Measurements from ENCODE around the gene MTRR.
A peak's percentile ranks its signal among the peaks of the same experiment; 100 is the strongest.

MTRR gene

GRCh38 chr5:7868773-7869473, at the start of gene MTRR, which contains the start of gene FASTKD3:
Gene MTRR, plus strand, starts transcription at chr5:7869148. Its CDS starts 1,647 bp downstream, at chr5:7870795.
Gene FASTKD3, minus strand, starts transcription at chr5:7869031. Its CDS starts 948 bp downstream, at chr5:7868083.
- H3K27me3 ChIP-seq (ENCODE audit: insufficient read depth, low read length), result no peaks in the 10 kb centered on the region
- H3K9me3 ChIP-seq (ENCODE audit: low read length), result no peaks in the 10 kb centered on the region
- H3K4me1 ChIP-seq (ENCODE audit: insufficient read depth, low read length), result peaks cover 27% of the 10 kb centered on the region
- peak within 1 kb of the TSS; percentile 94 for H3K4me3 ChIP-seq (ENCODE audit: low read length)
- H2AFZ ChIP-seq (ENCODE audit: low read depth, low read length), result peak within 1 kb of the TSS; percentile 94
- H3K36me3 ChIP-seq (ENCODE audit: insufficient read depth, low read length), result peaks cover 32% of the 10 kb centered on the region

GRCh38 chr5:7822449-7822848, 46.5 kb upstream of the MTRR start:
- H3K27me3 ChIP-seq (ENCODE audit: insufficient read depth, low read length), result no peaks in the 10 kb centered on the region
- H3K4me1 ChIP-seq (ENCODE audit: insufficient read depth, low read length), result no peaks in the 10 kb centered on the region
- no peak overlapping the region for H3K4me3 ChIP-seq (ENCODE audit: low read length)
- H2AFZ ChIP-seq (ENCODE audit: low read depth, low read length), result no peak overlapping the region
- H3K36me3 ChIP-seq (ENCODE audit: insufficient read depth, low read length), result peaks cover 2% of the 10 kb centered on the region
- H3K9me3 ChIP-seq (ENCODE audit: low read length), result no peaks in the 10 kb centered on the region

DNA sequence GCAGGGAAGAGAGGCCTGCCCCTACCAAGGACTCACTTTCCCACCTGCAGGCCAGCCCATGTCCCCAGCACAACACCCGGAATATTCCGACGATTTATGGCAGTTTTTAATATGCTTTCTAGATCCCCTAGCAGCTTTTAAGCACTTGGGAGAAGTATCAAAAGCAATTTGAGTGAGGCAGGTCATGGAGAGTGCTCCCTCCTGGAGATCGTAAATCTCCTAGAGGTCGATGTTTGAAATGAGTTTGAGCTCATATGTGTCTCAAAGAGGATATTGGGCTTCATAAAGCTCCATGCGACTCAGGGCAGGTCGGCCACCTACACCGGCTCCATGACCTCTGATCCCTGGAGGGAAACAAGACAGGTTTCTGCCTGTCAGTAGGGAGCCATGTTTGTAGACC, 45.4 kb upstream of the MTRR start:
- Histone ChIP-seq H3K27me3 (ENCODE audit: insufficient read depth, low read length) (no peaks in the 10 kb centered on the region), H3K36me3 (ENCODE audit: insufficient read depth, low read length) (peaks cover 2% of the 10 kb centered on the region), H3K4me3 (ENCODE audit: low read length) (no peak overlapping the region), H3K9me3 (ENCODE audit: low read length) (no peaks in the 10 kb centered on the region), H2AFZ (ENCODE audit: low read depth, low read length) (no peak overlapping the region), H3K4me1 (ENCODE audit: insufficient read depth, low read length) (no peaks in the 10 kb centered on the region)

- no peak overlapping the region for H2AFZ ChIP-seq (ENCODE audit: low read depth, low read length)
- no peak overlapping the region for H3K4me3 ChIP-seq (ENCODE audit: low read length)
Measured at GRCh38 chr5:7824995-7825394, 44.0 kb upstream of the MTRR start.

DNA sequence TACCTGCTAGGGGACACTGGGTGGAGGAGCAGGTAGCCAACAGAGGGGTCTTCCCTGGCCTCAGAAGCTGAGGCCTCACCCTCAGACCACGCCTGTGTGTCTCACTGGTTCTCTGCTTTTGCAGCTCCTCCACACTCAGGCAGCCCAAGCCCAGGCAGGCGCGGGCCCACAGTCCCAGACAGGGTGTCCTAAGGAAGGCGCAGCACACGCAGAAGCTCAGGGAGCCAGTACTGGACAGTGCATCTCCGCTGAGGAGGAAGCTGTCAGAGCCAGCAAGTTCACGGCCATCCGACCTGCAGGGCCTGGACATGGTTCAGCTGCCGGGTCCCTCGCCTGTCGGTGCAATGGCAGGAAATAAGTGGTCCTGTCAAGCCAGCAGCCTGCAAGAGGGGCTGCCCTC, 43.3 kb upstream of the MTRR start:
- Histone ChIP-seq H3K4me3 (ENCODE audit: low read length) (no peak overlapping the region), H2AFZ (ENCODE audit: low read depth, low read length) (no peak overlapping the region), H3K4me1 (ENCODE audit: insufficient read depth, low read length) (no peaks in the 10 kb centered on the region), H3K36me3 (ENCODE audit: insufficient read depth, low read length) (peaks cover 2% of the 10 kb centered on the region), H3K27me3 (ENCODE audit: insufficient read depth, low read length) (no peaks in the 10 kb centered on the region), H3K9me3 (ENCODE audit: low read length) (no peaks in the 10 kb centered on the region)

More at GRCh38 chr5:7824995-7825394, 44.0 kb upstream of the MTRR start:
- Histone ChIP-seq H3K9me3 (ENCODE audit: low read length) (no peaks in the 10 kb centered on the region), H3K27me3 (ENCODE audit: insufficient read depth, low read length) (no peaks in the 10 kb centered on the region), H3K36me3 (ENCODE audit: insufficient read depth, low read length) (peaks cover 2% of the 10 kb centered on the region), H3K4me1 (ENCODE audit: insufficient read depth, low read length) (no peaks in the 10 kb centered on the region)

- H3K36me3 ChIP-seq (ENCODE audit: insufficient read depth, low read length), result no peaks in the 10 kb centered on the region
- H3K9me3 ChIP-seq (ENCODE audit: low read length), result no peaks in the 10 kb centered on the region
- H3K4me3 ChIP-seq (ENCODE audit: low read length), result no peak overlapping the region
- no peaks in the 10 kb centered on the region for H3K4me1 ChIP-seq (ENCODE audit: insufficient read depth, low read length)
- no peaks in the 10 kb centered on the region for H3K27me3 ChIP-seq (ENCODE audit: insufficient read depth, low read length)
- H2AFZ ChIP-seq (ENCODE audit: low read depth, low read length), result no peak overlapping the region
Measured at GRCh38 chr5:7827610-7828009, 41.3 kb upstream of the MTRR start.

GRCh38 chr5:7828269-7828668, 40.7 kb upstream of the MTRR start:
- no peak overlapping the region for H2AFZ ChIP-seq (ENCODE audit: low read depth, low read length)
- H3K9me3 ChIP-seq (ENCODE audit: low read length), result no peaks in the 10 kb centered on the region
- H3K4me3 ChIP-seq (ENCODE audit: low read length), result no peak overlapping the region
- no peaks in the 10 kb centered on the region for H3K27me3 ChIP-seq (ENCODE audit: insufficient read depth, low read length)
- no peaks in the 10 kb centered on the region for H3K4me1 ChIP-seq (ENCODE audit: insufficient read depth, low read length)
- H3K36me3 ChIP-seq (ENCODE audit: insufficient read depth, low read length), result no peaks in the 10 kb centered on the region

DNA sequence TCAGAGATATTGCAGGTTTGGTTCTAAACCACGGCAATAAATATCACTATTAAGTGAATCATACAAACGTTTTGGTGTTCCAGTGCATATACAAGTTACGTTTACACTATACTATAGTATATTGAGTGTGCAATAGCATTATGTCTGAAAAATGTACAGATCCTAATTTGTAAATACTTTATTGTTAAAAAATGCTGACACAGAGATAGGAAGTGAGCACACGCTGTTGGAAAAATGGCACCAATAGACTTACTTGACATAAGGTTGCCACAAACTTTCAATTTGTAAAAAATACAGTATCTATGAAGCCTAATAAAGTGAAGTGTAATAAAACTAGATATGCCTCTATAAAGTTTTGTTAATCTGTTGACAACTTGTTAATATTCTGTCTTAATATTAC, 34.0 kb upstream of the MTRR start:
- Histone ChIP-seq H3K4me3 (ENCODE audit: low read length) (no peak overlapping the region), H3K4me1 (ENCODE audit: insufficient read depth, low read length) (no peaks in the 10 kb centered on the region), H2AFZ (ENCODE audit: low read depth, low read length) (no peak overlapping the region), H3K36me3 (ENCODE audit: insufficient read depth, low read length) (no peaks in the 10 kb centered on the region), H3K27me3 (ENCODE audit: insufficient read depth, low read length) (no peaks in the 10 kb centered on the region), H3K9me3 (ENCODE audit: low read length) (no peaks in the 10 kb centered on the region)

- Histone ChIP-seq H2AFZ (ENCODE audit: low read depth, low read length) (no peak overlapping the region), H3K9me3 (ENCODE audit: low read length) (no peaks in the 10 kb centered on the region), H3K27me3 (ENCODE audit: insufficient read depth, low read length) (no peaks in the 10 kb centered on the region), H3K4me1 (ENCODE audit: insufficient read depth, low read length) (no peaks in the 10 kb centered on the region), H3K36me3 (ENCODE audit: insufficient read depth, low read length) (no peaks in the 10 kb centered on the region), H3K4me3 (ENCODE audit: low read length) (no peak overlapping the region)
Measured at GRCh38 chr5:7837403-7837802, 31.5 kb upstream of the MTRR start.

GRCh38 chr5:7842531-7842930, 26.4 kb upstream of the MTRR start:
- Histone ChIP-seq H2AFZ (ENCODE audit: low read depth, low read length) (no peak overlapping the region), H3K9me3 (ENCODE audit: low read length) (no peaks in the 10 kb centered on the region), H3K36me3 (ENCODE audit: insufficient read depth, low read length) (no peaks in the 10 kb centered on the region), H3K4me1 (ENCODE audit: insufficient read depth, low read length) (no peaks in the 10 kb centered on the region), H3K27me3 (ENCODE audit: insufficient read depth, low read length) (no peaks in the 10 kb centered on the region), H3K4me3 (ENCODE audit: low read length) (no peak overlapping the region)

DNA sequence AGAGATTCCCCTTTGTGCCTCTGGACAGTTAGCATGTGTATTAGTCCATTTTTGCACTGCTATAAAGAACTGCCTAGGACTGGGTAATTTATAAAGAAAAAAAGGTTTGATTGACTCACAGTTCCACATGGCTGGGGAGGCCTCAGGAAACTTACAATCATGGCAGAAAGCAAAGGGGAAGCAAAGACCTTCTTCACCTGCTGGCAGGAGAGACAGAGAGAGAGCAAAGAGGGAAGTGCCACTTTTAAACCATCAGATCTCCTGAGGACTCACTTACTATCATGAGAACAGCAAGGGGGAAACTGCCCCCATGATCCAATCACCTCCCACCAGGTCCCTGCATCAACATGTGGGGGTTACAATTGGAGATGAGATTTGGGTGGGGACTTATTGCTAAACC, 24.0 kb upstream of the MTRR start:
- peaks cover 7% of the 10 kb centered on the region for H3K4me1 ChIP-seq (ENCODE audit: insufficient read depth, low read length)
- no peaks in the 10 kb centered on the region for H3K9me3 ChIP-seq (ENCODE audit: low read length)
- H3K36me3 ChIP-seq (ENCODE audit: insufficient read depth, low read length), result no peaks in the 10 kb centered on the region
- no peak overlapping the region for H3K4me3 ChIP-seq (ENCODE audit: low read length)
- H3K27me3 ChIP-seq (ENCODE audit: insufficient read depth, low read length), result no peaks in the 10 kb centered on the region
- no peak overlapping the region for H2AFZ ChIP-seq (ENCODE audit: low read depth, low read length)

- no peak overlapping the region for H3K4me3 ChIP-seq (ENCODE audit: low read length)
- H3K4me1 ChIP-seq (ENCODE audit: insufficient read depth, low read length), result peaks cover 7% of the 10 kb centered on the region
- H3K9me3 ChIP-seq (ENCODE audit: low read length), result no peaks in the 10 kb centered on the region
- no peaks in the 10 kb centered on the region for H3K27me3 ChIP-seq (ENCODE audit: insufficient read depth, low read length)
- no peaks in the 10 kb centered on the region for H3K36me3 ChIP-seq (ENCODE audit: insufficient read depth, low read length)
- no peak overlapping the region for H2AFZ ChIP-seq (ENCODE audit: low read depth, low read length)
Measured at GRCh38 chr5:7845557-7845956, 23.4 kb upstream of the MTRR start.

- Histone ChIP-seq H3K9me3 (ENCODE audit: low read length) (no peaks in the 10 kb centered on the region), H3K36me3 (ENCODE audit: insufficient read depth, low read length) (no peaks in the 10 kb centered on the region), H3K27me3 (ENCODE audit: insufficient read depth, low read length) (no peaks in the 10 kb centered on the region), H3K4me3 (ENCODE audit: low read length) (no peak overlapping the region), H3K4me1 (ENCODE audit: insufficient read depth, low read length) (peaks cover 7% of the 10 kb centered on the region), H2AFZ (ENCODE audit: low read depth, low read length) (no peak overlapping the region)
Measured at GRCh38 chr5:7846327-7846726, 22.6 kb upstream of the MTRR start.

- no peaks in the 10 kb centered on the region for H3K9me3 ChIP-seq (ENCODE audit: low read length)
- no peak overlapping the region for H2AFZ ChIP-seq (ENCODE audit: low read depth, low read length)
- H3K36me3 ChIP-seq (ENCODE audit: insufficient read depth, low read length), result no peaks in the 10 kb centered on the region
- H3K4me3 ChIP-seq (ENCODE audit: low read length), result no peak overlapping the region
- no peaks in the 10 kb centered on the region for H3K27me3 ChIP-seq (ENCODE audit: insufficient read depth, low read length)
- peaks cover 7% of the 10 kb centered on the region for H3K4me1 ChIP-seq (ENCODE audit: insufficient read depth, low read length)
Measured at GRCh38 chr5:7848296-7848695, 20.7 kb upstream of the MTRR start.
